H1 (cell line): Measurements from ENCODE around the gene BTAF1.
"Not testable (repeated sequence)": the region's sequence is repeated elsewhere in the genome, so short reads cannot be mapped to it uniquely, and the experiment has no call there.

Source experiments
- CREB1 ChIP-seq: IDR thresholded peaks from 2 replicates; pipeline ENCODE4 v1.6.1; 2012; ENCODE audit warnings: inconsistent platforms
- EGR1 ChIP-seq: IDR thresholded peaks from 2 replicates; pipeline ENCODE4 v1.6.1; 2011; ENCODE audit warnings: low read depth, low read length, borderline replicate concordance
- POLR2A ChIP-seq, 2 experiments: IDR thresholded peaks; 1 replicate in 1 of 2; 2 replicates in 1 of 2; pipeline ENCODE4 v1.6.1; 2011; ENCODE audit warnings: low read depth in 2 of 2, low read length in 2 of 2, mild to moderate bottlenecking in 2 of 2; ENCODE audit errors: control extremely low read depth in 1 of 2
- TAF1 ChIP-seq: IDR thresholded peaks from 2 replicates; pipeline ENCODE4 v1.6.1; 2011; ENCODE audit warnings: mild to moderate bottlenecking, low read depth, low read length
- YY1 ChIP-seq: IDR thresholded peaks from 2 replicates; pipeline ENCODE4 v1.6.1; 2011; ENCODE audit warnings: low read depth, mild to moderate bottlenecking, low read length

GRCh38 chr10:92025340-92025739 is 101.8 kb downstream of the BTAF1 start:
- not testable (repeated sequence) for TF ChIP-seq POLR2A (IDR thresholded peaks at IDR 0.05; ENCODE audit: control extremely low read depth in 1 of 2, low read depth in 2 of 2, low read length in 2 of 2); EGR1; TAF1; CREB1; YY1
